Right renal cortex interstitium (tissue), 3 donors: ENCODE data around the gene CBFA2T3. TPM values are rescaled to one million over a fixed set of nuclear protein-coding genes. Genes with fewer than 3 reads are reported as not detected.
"Not testable (repeated sequence)": the region's sequence is repeated elsewhere in the genome, so short reads cannot be mapped to it uniquely, and the experiment has no call there.

ENCODE experiments used
- DNase-seq, 3 donors: peaks; one replicate each; pipeline ENCODE4 v3.0.0-alpha.2; 2013; ENCODE audit warnings: low read depth in 3 of 3, low spot score in 2 of 3
- polyA plus RNA-seq, 3 donors: library from polyadenylated mRNA; unstranded; fragments of 120-200 nt; gene quantifications; one replicate each; pipeline ENCODE4 v1.2.1, GENCODE V29; 2013; ENCODE audit not compliant: insufficient read length in 3 of 3

The CBFA2T3 gene
- polyA plus RNA-seq, 3 donors, result 1.7 to 2.0 (median 2.0) TPM

DNA sequence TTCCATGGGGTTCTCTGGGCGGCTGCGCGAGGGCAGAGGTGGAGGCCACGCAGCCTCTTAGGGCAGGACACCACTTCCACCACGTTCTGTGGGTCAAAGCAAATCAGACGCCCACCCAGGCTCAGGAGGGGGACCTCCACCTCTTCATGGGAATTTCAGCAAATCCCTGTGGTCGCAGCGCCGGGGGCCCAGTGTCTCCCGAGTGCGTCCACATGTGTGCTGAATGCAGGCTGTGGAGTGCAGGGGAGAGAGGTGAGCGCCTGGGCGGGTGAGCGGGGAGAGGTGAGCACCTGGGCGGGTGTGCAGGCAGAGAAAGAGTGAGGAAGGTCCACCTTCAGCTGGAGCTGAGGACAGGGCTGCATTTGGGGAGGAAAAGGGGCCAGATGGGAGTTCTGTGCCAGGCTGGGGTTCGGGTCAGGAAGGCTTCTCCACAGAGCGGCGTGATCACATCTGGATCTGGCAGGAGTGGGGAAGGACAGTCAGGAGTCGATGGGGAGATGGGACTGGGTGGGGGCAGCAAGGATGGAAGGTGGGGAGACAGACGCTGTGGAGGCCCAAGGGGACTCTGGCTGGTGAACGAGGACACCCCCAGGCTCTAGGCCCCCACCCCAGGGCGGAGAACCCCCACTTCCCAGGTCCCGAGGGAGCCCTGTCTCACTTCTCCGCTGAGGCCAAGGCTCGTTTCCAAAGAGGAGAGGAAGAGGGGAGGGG is 36.8 kb upstream of the CBFA2T3 start:
- no peak for DNase-seq

- DNase-seq, result no peak
Measured at GRCh38 chr16:89013111-89013510, 36.1 kb upstream of the CBFA2T3 start.

DNA sequence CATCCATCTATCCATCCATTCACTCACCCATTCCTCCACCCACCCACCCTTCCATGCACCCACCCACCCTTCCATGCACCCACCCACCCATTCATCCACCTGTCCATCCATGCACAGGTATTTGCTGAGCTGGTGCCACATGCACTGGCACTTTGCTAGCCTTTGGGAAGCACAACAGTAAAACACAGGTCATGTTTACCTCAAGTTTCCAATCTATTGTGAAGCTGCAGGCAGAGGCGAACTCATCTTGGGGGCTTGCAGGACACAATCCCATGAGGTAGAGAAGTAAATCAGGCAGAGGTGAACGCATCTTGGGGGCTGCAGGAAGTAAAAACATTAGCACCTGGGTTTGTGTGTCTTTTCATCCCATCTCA is 35.6 kb upstream of the CBFA2T3 start:
- no peak for DNase-seq

DNA sequence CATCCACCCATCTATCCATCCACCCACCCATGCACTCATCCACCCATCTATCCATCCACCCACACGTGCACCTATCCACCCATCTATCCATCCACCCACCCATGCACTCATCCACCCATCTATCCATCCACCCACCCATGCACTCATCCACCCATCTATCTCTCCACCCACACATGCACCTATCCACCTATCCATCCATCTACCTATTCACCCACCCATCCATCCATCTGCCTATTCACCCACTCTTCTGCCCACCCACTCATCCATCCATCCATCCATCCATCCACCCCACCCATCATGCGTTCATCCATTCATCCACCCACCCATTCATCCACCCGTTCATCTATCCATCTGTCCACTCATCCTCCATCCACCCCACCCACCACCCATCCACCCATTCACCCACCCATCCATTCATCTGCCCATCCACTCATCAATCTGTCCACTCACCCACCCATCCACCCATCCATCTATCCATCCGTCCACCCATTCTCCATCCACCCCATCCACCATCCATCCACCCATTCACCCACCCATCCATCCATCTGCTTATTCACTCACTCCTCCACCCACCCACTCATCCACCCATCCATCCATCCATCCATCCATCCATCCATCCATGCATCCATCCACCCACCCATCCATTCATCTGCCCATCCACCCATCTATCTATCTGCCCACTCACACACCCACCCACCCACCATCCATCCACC is 35.1 kb upstream of the CBFA2T3 start:
- no peak for DNase-seq

DNA sequence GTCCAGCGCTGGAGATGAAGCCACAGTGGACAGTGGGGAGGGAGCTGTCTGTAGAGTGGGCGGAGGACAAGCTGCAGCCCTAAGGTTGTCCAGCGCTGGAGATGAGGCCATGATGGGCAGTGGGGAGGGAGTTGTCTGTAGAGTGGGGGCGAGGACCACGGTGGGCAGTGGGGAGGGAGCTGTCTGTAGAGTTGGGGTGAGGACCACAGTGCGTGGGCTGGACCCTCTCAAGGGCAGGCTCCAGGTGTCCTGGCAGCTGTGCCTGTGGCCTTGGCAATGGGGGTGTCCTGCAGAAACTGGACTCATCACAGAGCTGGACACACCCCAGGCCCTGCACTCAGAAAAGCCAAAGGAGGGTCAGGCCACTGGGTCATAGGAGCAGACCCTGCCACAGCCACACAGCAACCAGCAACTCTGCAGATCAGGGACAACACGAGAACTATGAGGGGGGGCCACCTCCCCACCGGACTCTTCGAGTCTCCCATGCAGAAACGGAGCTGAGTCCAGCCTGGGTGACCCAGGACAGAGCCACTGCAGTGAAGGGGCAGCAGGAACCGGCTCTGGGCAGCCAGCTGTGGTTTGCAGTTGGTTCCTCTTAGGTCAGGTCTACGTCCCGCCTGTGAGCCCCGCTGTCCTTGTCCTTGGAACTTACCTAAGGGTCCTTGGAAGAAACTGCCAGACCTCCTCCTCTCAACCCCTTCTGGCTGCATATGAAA is 33.4 kb upstream of the CBFA2T3 start:
- no peak for DNase-seq

DNA sequence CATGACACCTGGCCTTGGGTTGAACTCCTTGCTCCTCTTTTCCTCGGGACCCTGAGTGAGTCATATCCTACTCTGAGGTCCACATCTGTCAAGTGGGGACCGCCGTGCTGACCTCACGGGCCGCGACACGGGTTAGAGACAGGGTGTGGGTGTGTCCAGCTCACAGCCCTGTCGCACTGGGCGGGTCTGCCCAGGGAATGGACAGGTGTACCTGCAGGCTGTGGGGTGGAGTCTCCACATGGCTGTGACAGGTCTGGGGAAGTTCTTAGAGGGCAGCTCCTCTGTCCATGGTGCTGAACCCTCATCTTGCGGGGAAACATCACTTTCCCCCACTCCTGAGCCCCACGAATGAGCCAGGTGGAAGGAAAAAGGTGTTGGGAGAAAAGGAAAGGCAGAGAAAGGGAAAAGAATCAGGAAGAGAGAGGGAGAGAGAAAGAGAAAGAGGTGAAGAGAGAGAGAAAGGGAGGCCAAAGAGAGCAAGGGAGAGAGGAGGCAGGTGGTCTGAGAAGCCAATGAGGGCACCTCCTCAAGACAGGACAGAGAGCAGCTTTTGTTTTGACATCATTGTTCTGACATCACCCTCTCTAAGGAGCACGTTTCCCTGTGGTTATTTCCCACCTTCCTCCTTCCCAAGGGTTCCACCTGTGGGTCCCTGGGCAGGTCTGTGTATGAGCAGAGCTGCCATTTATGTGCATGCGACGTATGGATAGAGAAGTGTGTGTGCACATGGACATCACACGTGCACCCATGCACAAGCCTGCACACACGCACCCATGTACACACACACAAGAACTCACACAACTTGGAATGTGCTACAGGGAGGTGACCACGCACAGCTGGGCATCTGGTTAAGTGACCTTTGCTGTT is 32.6 kb upstream of the CBFA2T3 start:
- DNase-seq, result peak in 2 of 3 donors; percentile 27 to 31

GRCh38 chr16:89008796-89009195 is 31.8 kb upstream of the CBFA2T3 start:
- not testable (repeated sequence) for DNase-seq

DNA sequence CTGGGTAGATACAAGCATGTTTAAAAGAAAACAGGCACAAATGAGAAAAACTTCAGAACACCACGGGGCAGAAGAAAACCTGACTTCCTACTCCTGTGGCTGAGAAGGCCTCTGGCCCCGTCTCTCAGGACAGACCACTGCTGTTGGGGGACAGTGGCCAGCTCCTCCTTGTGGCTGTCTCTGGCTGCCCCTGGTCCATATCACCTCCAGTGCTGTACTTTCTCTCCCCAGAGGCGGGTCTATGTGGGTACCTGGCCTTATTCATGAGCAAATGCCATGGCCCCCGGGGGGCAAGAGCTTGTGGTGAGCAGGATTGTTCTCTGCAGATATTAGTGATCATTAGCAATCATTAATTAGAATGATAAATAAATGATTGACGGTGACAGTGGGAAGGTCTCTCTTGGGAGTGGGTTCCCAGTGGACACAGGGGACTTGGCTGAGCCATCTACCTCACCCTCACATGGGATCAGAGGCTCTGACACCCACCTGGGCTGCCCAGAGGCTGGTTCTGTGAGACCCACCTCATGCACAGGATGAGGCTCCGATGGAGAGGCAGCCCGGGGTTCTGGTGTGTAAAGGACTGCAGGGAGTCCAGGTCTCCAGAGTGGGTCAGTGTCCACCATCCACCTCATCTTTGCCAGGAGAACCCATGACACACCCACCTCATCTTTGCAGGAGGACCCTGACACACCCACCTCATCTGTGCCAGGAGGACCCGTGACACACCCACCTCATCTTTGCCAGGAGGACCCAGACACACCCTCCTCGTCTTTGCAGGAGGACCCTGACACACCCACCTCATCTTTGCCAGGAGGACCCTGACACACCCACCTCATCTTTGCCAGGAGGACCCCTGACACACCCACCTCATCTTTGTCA is 30.6 kb upstream of the CBFA2T3 start:
- DNase-seq, result no peak

- DNase-seq, result no peak
Measured at GRCh38 chr16:89006036-89006752, 29.2 kb upstream of the CBFA2T3 start.

DNA sequence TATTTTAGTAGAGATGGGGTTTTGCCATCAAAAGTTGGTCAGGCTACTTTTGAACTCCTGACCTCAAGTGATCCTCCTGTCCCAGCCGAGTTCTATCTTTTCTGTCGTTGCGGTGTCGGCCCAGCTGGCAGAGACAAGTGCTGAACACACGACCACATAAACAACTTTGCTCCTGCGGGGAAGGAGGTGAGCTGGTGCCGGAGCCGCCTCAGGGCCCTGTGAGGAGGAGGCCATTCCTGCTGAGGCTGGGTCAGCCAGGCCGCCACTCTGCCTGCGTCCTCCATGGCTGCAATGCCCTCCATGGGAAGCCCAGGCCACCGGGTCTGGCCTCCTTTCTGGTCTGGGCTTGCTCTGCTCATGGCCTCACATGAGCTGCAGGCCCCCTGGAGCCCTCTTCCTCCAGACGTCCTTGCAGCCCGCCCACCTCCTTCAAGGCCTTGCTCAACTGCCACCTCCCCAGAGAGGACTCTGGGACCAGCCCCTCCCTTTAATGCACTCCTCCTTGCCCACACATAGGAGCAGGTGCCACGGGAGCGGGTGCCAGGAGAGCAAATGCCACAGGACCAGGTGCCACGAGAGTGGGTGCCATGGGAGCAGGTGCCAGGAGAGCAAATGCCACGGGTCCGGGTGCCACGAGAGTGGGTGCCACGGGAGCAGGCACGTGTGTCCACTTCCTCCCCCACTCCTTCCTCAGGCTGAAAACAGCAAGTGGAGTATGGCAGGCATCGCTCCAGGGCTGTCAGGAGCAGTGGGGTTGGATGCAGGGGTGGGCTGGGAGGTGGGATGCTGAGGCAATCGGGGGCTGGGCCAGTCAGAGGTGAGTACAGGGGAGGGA is 28.4 kb upstream of the CBFA2T3 start:
- no peak for DNase-seq

DNA sequence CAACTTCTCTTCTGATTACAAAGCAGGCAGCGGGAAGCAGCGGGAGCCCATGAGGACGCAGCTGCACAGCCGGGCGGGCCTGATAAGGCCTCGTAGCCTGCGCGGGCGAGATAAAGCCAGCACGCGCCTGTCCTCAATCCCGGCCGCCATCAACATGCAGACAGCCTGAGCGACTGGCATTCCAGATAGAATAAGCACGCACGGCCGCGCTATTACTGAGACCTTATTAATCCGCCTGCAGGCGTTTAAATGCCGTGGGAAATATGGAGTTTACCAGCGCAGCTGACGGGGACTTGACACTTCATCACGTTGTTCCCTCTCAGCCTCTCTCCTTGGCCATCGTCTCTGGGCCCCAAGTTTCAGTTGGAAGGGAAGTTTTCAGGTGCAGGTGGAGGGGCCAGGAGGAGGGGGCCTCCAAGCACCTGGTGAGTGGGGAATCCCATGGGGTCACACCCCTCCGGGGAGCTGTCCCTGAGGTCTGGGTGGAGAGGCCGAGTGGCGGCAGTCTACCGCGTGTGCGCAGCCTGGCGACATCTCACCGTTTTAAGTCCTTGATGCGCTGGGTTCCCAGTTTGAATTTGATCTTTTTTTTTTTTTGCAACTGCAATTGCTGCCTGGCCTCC is 27.3 kb upstream of the CBFA2T3 start:
- no peak for DNase-seq

DNA sequence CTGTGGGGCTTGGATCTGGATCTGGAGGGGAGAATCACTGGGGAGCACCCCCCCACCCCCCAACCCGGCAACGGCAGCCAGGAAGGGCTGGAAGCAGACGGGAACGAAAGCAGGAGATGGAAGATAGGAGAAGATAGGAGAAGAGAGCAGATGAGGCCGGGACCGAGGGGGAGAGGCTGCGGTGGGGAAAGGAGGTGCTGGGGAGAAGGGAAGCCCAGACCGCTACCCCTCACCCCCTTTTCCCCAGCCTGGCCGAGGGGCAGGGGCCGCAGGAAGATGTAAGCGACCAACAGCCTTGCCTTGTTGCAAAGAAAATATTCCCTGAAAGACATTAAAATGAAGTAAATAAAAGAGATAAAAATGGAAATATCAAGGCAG is 26.8 kb upstream of the CBFA2T3 start:
- no peak for DNase-seq

- no peak for DNase-seq
Measured at GRCh38 chr16:89002851-89003830, 26.1 kb upstream of the CBFA2T3 start.

- DNase-seq, result not testable (repeated sequence)
Measured at GRCh38 chr16:89002081-89002480, 25.1 kb upstream of the CBFA2T3 start.

DNA sequence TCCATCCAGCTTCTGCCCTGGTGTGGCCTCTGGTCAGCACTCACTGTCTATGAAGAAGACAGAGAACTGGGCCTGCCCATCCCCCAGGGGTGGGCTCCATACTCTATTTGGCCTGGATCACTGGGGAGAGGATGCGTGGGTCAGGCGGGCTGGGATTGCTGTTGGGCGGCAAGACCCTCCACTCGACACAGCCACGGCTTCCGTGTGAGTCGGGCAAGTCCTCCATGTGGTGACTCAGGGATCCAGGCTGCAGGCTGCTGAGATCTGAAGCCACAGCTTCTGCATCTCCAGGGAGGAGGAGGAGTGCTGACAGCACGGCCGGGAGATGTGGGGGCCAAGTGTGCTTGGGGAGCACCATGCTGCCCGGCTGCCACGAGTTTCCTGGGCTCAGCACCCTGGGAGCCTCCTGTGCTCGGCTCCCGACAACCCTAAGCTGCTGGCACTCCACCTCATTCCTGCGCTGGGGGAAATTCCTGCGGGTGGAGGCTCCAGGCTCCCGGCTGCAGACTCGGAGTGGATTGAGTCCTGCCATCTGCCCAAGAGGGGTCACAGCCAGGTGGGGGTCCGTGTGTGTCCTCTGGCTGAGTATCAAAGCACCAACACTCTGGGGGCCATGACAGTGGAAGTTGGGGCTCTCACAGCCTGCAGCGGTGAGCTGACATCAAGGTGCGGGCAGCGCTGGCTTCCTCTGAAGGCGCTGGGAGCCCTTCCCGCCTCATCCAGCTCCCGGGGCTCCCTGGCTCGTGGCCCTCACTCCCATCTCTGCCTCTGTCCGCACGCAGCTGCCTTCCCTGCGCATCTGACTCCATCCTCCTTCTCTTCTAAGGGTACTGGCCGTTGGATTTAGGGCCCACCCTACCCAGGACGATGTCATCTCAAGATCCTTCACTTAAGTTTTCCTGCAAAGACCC is 24.4 kb upstream of the CBFA2T3 start:
- DNase-seq, result no peak
